GM18505 (cell line): ENCODE results near the gene GIT2.
"Not testable (repeated sequence)": the region's sequence is repeated elsewhere in the genome, so short reads cannot be mapped to it uniquely, and the experiment has no call there.

ENCODE experiments used
- ATAC-seq: cut with Tn5 transposase; IDR thresholded peaks from one replicate; pipeline ENCODE4 v1.9.1; 2021; ENCODE audit not compliant: unreplicated experiment
- POLR2A ChIP-seq: IDR thresholded peaks from 4 replicates; pipeline ENCODE4 v1.6.1; 2011; ENCODE audit warnings: borderline replicate concordance; ENCODE audit not compliant: insufficient read depth, insufficient read length; ENCODE audit errors: extremely low read depth

The GIT2 gene

GRCh38 chr12:109944561-109945359, 51.4 kb downstream of the GIT2 start:
- no peak for ATAC-seq
- no peak for TF ChIP-seq POLR2A

GRCh38 chr12:109943811-109944210, 52.4 kb downstream of the GIT2 start:
- ATAC-seq: no peak
- TF ChIP-seq POLR2A: no peak

GRCh38 chr12:109940339-109940923, 55.7 kb downstream of the GIT2 start:
- no peak for TF ChIP-seq POLR2A
- ATAC-seq: no peak

- no peak for ATAC-seq
- TF ChIP-seq POLR2A: no peak
Observed at GRCh38 chr12:109939504-109939903, 56.7 kb downstream of the GIT2 start.

- no peak for ATAC-seq
- TF ChIP-seq POLR2A: no peak
Observed at GRCh38 chr12:109938947-109939346, 57.2 kb downstream of the GIT2 start.

GRCh38 chr12:109937371-109937770, 58.8 kb downstream of the GIT2 start:
- TF ChIP-seq POLR2A: no peak

GRCh38 chr12:109934026-109934425, 62.1 kb downstream of the GIT2 start:
- no peak for TF ChIP-seq POLR2A

More at GRCh38 chr12:109937371-109937770, 58.8 kb downstream of the GIT2 start:
- ATAC-seq: no peak

GRCh38 chr12:109932878-109933503, 63.2 kb downstream of the GIT2 start:
- ATAC-seq: no peak
- TF ChIP-seq POLR2A: no peak

More at GRCh38 chr12:109934026-109934425, 62.1 kb downstream of the GIT2 start:
- no peak for ATAC-seq

GRCh38 chr12:109931143-109931542, 65.0 kb downstream of the GIT2 start:
- ATAC-seq: no peak

GRCh38 chr12:109930028-109930800, 66.0 kb downstream of the GIT2 start:
- ATAC-seq: no peak
- TF ChIP-seq POLR2A: no peak

More at GRCh38 chr12:109931143-109931542, 65.0 kb downstream of the GIT2 start:
- TF ChIP-seq POLR2A: no peak

- ATAC-seq: not testable (repeated sequence)
Observed at GRCh38 chr12:109929326-109929725, 66.8 kb downstream of the GIT2 start.

GRCh38 chr12:109928058-109928656, 68.0 kb downstream of the GIT2 start:
- ATAC-seq: no peak
- no peak for TF ChIP-seq POLR2A

- ATAC-seq: no peak
- no peak for TF ChIP-seq POLR2A
Observed at GRCh38 chr12:109927622-109928021, 68.5 kb downstream of the GIT2 start.
